ENCODE results near the gene KIAA1217.

The KIAA1217 gene

DNA sequence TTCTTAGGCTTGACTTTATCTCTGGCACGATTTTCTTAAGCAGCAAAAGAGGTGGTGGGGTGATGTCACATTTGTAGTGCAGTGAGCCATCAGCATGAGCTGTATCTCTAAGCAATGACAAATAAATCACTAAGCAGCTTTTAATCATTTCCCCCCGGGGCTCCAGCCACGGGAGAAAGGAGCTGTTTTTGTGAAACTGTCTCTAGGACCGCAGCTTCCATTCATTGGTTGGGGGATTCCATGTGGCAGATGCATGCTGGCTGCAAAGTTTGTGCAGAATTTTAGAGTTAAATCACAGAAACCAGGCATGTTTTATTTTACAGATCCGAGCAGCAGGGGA, 464 bp downstream of the KIAA1217 start:
- no peak for DNase-seq (ENCODE audit: extremely low read depth in 1 of 2, low read depth in 1 of 2)

DNA sequence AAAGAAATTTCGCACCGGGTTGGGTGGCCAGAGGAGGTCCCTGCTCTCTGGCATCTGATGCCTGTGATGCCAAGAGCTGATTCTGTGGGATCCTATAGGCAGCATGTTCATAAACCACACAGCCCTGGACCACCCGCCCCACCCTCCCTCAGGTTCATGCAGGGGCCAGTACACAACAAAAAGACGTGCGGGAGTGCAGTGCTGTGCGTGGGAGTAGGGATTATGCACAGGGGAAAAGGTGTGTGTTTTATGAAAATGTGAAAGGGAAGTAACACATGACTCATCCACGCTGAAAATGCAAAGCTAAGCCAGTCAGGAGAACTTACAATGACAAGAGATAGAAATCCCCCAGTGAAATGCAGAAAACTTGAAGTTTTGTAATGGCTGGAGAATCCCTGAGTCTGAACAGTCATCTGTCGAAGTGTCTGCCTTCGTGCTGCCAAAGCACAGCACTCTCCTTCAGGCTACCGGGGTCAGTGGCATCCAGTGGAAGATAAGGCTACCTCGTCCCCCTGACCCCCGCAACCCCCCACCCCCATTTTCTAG, 1.1 kb downstream of the KIAA1217 start:
- no peak for DNase-seq (ENCODE audit: extremely low read depth in 1 of 2, low read depth in 1 of 2)

DNA sequence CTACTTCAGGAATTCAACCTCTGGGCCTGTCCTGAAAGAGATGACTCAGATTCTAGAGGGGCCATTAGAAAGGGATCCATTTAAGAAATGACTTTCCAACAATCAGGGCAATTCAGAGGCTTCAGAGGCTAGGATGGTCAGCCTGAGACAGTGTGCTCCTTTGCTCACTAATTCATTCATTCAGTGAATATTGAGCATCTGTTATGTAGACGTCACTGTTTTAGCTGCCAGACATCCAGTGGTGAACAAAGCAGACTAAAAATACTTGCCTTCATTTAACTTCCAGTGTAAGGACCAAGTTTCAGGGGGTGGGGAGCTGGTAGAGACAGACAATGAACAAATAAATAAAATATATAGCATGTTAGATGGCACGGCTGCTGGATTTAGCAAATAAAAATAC, 1.6 kb downstream of the KIAA1217 start:
- DNase-seq (ENCODE audit: extremely low read depth in 1 of 2, low read depth in 1 of 2), result no peak

DNA sequence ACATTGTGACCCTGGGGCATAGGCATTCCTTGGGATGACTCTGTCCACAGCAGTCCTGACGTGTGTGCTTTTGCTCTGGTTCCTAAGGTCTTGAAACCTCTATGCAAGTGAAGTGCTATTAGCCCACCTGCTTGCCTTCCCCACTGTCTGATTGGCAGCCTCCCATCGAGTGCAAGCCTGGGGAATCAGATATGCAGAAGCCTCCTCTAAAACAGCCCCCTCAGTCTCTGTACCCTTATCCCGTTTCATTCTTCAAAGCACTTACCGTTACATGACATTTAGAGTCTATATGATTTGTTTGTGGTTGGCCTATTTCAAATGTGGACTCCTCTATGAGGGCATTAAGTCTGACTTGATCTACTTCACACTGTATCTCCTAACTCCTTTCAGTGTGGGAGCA, 4.3 kb downstream of the KIAA1217 start:
- DNase-seq (ENCODE audit: extremely low read depth in 1 of 2, low read depth in 1 of 2), result no peak

- no peak for DNase-seq (ENCODE audit: extremely low read depth in 1 of 2, low read depth in 1 of 2)
Observed at GRCh38 chr10:24213881-24214280, 4.9 kb downstream of the KIAA1217 start.

DNA sequence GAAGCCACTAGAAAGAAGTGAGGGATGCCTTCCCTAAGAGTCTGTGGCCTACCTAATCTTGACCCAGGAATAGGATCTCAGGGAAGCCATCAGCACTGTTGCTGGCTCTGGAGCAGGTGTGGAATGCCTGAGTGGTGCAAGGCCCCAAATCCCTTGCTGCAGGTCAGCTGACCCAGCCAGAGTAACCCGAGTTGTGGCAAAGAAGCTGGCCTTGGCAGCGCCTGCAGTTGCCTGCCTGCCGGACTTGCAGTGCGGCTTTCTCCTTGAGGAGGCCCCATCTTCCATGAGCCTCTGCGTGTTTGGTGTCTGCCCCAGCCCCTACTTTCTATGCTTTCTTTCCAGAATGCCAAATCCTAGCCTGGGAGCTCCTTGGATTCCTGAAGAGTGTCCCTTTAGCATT, 5.8 kb downstream of the KIAA1217 start:
- DNase-seq (ENCODE audit: extremely low read depth in 1 of 2, low read depth in 1 of 2), result no peak

- no peak for DNase-seq (ENCODE audit: extremely low read depth in 1 of 2, low read depth in 1 of 2)
Observed at GRCh38 chr10:24215196-24215595, 6.3 kb downstream of the KIAA1217 start.

GRCh38 chr10:24215603-24216002, 6.7 kb downstream of the KIAA1217 start:
- DNase-seq (ENCODE audit: extremely low read depth in 1 of 2, low read depth in 1 of 2), result no peak

- DNase-seq (ENCODE audit: extremely low read depth in 1 of 2, low read depth in 1 of 2), result no peak
Observed at GRCh38 chr10:24219963-24220362, 11.0 kb downstream of the KIAA1217 start.

DNA sequence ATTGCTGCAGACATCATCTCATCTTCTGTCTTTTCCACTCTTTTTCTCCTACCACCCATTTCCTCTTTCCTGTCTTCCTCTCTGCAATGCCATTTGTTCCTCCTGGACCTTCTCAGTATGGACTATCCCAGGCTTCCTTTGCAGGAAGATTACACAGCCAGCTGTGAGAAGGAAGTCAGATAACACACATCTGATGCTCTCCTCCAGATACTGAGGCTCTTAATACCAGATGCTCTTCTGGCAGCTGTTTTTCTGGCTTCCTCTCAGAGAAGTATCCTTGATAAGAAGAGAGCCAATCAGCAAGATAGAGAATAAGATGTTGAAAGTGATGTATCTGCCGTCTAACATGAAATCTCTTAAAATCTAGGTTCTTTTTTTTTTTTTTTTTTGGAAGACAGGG, 14.4 kb downstream of the KIAA1217 start:
- no peak for DNase-seq (ENCODE audit: extremely low read depth in 1 of 2, low read depth in 1 of 2)

GRCh38 chr10:24223953-24224352, 15.0 kb downstream of the KIAA1217 start:
- DNase-seq (ENCODE audit: extremely low read depth in 1 of 2, low read depth in 1 of 2), result no peak

DNA sequence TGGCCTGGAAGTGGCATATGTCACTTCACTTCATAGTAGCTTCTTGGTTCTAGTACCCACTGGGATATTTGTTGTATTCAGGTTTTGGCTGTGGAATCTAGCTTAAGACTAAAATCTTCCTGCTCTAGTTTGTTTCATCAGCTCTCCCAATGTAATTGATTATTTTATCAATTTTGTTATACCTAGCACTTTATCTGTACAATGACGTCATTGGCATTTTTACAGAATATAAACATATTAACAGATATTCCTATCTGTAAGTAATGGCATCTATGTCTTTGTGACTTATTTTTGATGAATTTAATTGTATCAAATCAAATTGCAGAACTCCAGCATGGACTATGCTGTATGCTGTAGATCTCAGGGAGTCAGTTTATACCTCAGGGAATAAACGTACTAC, 19.7 kb downstream of the KIAA1217 start:
- DNase-seq (ENCODE audit: extremely low read depth in 1 of 2, low read depth in 1 of 2), result no peak

DNA sequence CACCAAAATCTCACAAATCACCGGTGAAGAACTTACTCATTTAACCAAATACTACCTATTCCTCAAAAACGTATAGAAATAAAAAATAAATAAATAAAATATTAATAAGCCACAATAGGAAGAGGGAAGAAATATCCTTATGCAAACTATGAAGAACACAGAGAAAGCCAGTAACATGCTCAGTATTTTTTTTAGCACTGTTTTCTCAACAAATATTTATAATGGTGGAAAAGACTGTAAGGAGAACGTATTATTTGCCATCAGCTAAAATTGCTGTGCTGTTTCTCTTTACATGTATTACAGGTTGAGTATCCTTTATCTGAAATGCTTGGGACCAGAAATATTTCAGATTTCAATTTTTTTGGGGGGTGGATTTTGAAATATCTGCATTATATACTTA, 21.0 kb downstream of the KIAA1217 start:
- no peak for DNase-seq (ENCODE audit: extremely low read depth in 1 of 2, low read depth in 1 of 2)

GRCh38 chr10:24231200-24231599, 22.3 kb downstream of the KIAA1217 start:
- no peak for DNase-seq (ENCODE audit: extremely low read depth in 1 of 2, low read depth in 1 of 2)

DNA sequence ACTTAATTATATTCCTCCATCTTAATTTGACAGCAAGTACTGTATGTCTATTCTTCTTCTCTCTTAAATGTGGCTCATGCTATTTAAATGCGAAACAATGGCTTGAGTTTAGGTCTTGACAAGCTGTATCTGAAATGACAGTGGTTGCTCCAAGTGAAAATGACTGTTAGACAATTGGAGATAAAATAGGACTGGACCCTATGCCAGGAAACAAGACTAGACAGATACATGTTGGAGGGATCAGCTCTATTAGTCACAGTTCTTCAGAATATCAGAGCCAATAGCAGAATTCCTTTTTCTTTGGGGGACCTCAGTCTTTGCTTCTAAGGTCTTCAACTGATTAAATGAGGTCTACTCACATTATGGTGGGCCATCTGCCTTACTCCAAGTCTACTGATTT, 25.8 kb downstream of the KIAA1217 start:
- DNase-seq (ENCODE audit: extremely low read depth in 1 of 2, low read depth in 1 of 2), result no peak

GRCh38 chr10:24235471-24235870, 26.5 kb downstream of the KIAA1217 start:
- DNase-seq (ENCODE audit: extremely low read depth in 1 of 2, low read depth in 1 of 2), result no peak

GRCh38 chr10:24237801-24238395, 29.0 kb downstream of the KIAA1217 start:
- no peak for DNase-seq (ENCODE audit: extremely low read depth in 1 of 2, low read depth in 1 of 2)

GRCh38 chr10:24238519-24239247, 29.7 kb downstream of the KIAA1217 start:
- DNase-seq (ENCODE audit: extremely low read depth in 1 of 2, low read depth in 1 of 2), result no peak

DNA sequence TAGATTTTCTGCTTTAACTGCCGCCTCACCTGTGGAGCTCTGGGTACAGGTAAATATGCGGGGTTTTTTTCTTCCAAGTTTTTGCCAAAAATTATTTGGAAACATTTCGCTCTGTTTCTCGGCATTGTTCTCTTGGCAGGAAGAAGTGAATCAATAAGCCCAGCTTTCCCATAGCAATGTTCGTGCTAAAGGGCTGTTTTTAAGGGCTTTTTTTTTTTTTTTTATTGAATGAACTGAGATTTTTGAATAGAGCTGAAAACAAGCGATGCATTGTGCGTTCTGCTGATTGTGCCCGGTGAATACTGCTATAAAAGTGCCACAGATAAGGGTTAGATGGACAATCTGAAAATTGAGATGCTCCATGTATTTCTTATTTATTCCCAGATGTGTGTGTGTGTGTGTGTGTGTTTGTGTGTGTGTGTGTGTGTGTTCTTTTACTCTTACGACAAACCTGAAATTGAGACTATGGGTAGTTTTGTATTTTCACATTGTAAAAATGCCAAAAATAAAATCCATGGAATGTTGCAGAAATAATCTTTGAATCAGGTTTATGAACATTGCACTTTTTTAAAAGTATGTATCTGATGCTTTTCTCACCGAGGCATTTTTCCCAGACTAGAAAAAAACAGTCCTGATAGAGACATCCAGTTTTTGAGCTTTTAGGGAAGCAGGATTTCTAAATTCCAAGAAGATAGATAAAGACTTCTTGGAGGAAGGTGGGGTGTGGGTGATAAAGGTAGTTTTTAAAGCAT, 30.5 kb downstream of the KIAA1217 start:
- no peak for DNase-seq (ENCODE audit: extremely low read depth in 1 of 2, low read depth in 1 of 2)

DNA sequence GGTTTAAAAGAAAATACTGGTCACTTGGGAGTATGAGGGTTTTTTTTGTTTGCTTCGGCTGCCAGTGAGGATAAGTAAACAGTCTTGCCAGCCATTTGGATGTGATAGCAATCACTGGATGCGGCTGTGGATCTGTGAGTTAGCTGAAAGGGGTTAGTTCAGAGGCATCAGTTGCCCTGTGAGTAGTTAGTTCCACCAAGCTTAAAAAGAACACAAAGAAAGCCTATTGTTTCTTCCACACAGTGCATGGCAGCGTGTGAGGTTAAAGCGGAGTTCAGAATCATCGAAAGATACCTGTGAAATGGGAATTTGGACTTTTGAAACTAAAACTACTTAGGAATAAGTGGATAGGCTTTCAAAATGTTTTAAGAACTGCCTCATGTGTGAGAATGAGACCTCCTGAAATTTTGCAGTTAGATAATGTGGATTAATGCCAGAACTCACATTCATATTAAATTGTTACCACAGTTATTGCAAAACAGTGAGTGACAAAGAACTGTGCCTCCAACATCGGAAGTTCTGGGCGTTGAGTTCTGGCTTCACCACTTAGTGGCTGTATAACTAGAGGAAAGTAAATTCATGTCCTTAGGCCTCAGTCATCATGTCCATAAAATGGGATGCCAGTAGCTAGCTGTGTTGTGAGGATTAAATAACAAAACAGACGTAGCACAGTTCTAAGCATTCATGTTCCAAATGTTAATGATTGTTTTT, 31.3 kb downstream of the KIAA1217 start:
- no peak for DNase-seq (ENCODE audit: extremely low read depth in 1 of 2, low read depth in 1 of 2)

DNA sequence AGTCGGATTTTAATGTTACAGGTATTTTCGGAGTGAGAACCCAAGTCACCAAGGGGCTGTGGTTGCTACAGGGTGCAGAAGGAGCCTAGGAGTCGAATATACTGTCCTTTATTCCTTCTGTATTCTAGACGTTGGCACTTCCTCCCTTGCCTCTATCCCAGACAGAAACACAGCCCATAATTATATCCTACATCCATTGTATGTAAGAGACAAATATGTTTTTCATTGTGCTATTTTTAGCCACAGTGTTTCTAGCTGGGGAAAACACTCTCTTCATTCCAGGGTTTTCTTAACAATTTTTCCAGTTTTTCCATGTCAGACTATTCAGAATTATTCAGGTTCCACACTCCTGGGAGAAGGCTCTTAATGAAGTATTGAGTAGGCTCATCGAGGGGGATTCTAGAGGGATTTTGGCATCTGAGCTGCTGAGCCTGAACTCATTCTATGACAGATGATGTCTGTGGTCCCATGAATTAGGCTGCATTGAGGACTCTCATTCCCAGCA, 32.6 kb downstream of the KIAA1217 start:
- no peak for DNase-seq (ENCODE audit: extremely low read depth in 1 of 2, low read depth in 1 of 2)
